Astrocyte (in vitro differentiated cells and primary cell): ENCODE results near the gene PCDH10. TPM values are rescaled to one million over a fixed set of nuclear protein-coding genes. Genes with fewer than 3 reads are reported as not detected.

ENCODE experiments used
- DNase-seq: peaks from one replicate; pipeline ENCODE4 v3.0.0-alpha.2; 2010; ENCODE audit warnings: low read depth
- FAIRE-seq: peaks from 2 replicates; lab custom pipeline; 2011; peaks lifted over from hg19 to GRCh38; lab: Jason Lieb, UNC
- H2AFZ ChIP-seq: 2 replicates; pipeline ENCODE4 v1.6.0; 2012; ENCODE audit warnings: low read depth, low read length, inconsistent platforms
- H3K27ac ChIP-seq: 2 replicates; pipeline ENCODE4 v1.5.1; 2011; ENCODE audit warnings: low read depth, low read length, inconsistent platforms
- H3K27me3 ChIP-seq: 2 replicates; pipeline ENCODE4 v1.6.0; 2011; ENCODE audit warnings: low read length, inconsistent platforms; ENCODE audit not compliant: insufficient read depth
- H3K36me3 ChIP-seq: 2 replicates; pipeline ENCODE4 v1.5.1; 2011; ENCODE audit warnings: low read length, inconsistent platforms; ENCODE audit not compliant: insufficient read depth
- H3K4me1 ChIP-seq: 2 replicates; pipeline ENCODE4 v1.5.1; 2011; ENCODE audit warnings: low read length, inconsistent platforms; ENCODE audit not compliant: insufficient read depth
- H3K4me2 ChIP-seq: 2 replicates; pipeline ENCODE4 v1.6.0; 2012; ENCODE audit warnings: low read length, inconsistent platforms
- H3K4me3 ChIP-seq: 2 replicates; pipeline ENCODE4 v1.5.1; 2011; ENCODE audit warnings: low read depth, mild to moderate bottlenecking, low read length, inconsistent platforms; ENCODE audit not compliant: insufficient read depth
- H3K79me2 ChIP-seq: 2 replicates; pipeline ENCODE4 v1.6.0; 2012; ENCODE audit warnings: mild to moderate bottlenecking, low read length, inconsistent platforms; ENCODE audit not compliant: insufficient read depth
- H3K9ac ChIP-seq: 2 replicates; pipeline ENCODE4 v1.6.0; 2012; ENCODE audit warnings: mild to moderate bottlenecking, low read length, inconsistent platforms
- H3K9me3 ChIP-seq: 2 replicates; pipeline ENCODE4 v1.5.1; 2012; ENCODE audit warnings: low read depth, mild to moderate bottlenecking, low read length, inconsistent platforms; ENCODE audit not compliant: insufficient read depth
- H4K20me1 ChIP-seq: 2 replicates; pipeline ENCODE4 v1.6.0; 2012; ENCODE audit warnings: low read length, inconsistent platforms; ENCODE audit not compliant: insufficient read depth
- H3K27ac Mint-ChIP-seq: one replicate; pipeline ENCODE4 v1.8.0; 2021; ENCODE audit warnings: mild to moderate bottlenecking, mixed read lengths; ENCODE audit not compliant: unreplicated experiment
- H3K27me3 Mint-ChIP-seq: one replicate; pipeline ENCODE4 v1.8.0; 2021; ENCODE audit warnings: low read depth, mixed read lengths; ENCODE audit not compliant: unreplicated experiment
- H3K36me3 Mint-ChIP-seq: one replicate; pipeline ENCODE4 v1.8.0; 2021; ENCODE audit warnings: low read depth, mixed read lengths; ENCODE audit not compliant: unreplicated experiment
- H3K4me1 Mint-ChIP-seq: one replicate; pipeline ENCODE4 v1.8.0; 2021; ENCODE audit warnings: low read depth, mixed read lengths; ENCODE audit not compliant: unreplicated experiment
- H3K4me3 Mint-ChIP-seq: one replicate; pipeline ENCODE4 v1.8.0; 2021; ENCODE audit warnings: mild to moderate bottlenecking, moderate library complexity, mixed read lengths; ENCODE audit not compliant: unreplicated experiment
- H3K9me3 Mint-ChIP-seq: one replicate; pipeline ENCODE4 v1.8.0; 2021; ENCODE audit warnings: mild to moderate bottlenecking, mixed read lengths; ENCODE audit not compliant: unreplicated experiment
- EZH2 ChIP-seq: IDR thresholded peaks from 2 replicates; pipeline ENCODE4 v1.6.1; 2012; ENCODE audit warnings: mild to moderate bottlenecking, low read length, inconsistent platforms; ENCODE audit not compliant: insufficient read depth
- total RNA-seq: library from RNA; stranded (reverse); gene quantifications from 2 replicates; pipeline ENCODE4 v1.2.1, GENCODE V29; 2021
- TF ChIP-seq, protein P1 (sequence below): IDR thresholded peaks from 2 replicates; pipeline ENCODE4 v1.5.1; 2011; ENCODE audit warnings: low read depth, mild to moderate bottlenecking, inconsistent platforms, low read length, moderate library complexity; ENCODE audit not compliant: insufficient read depth

PCDH10 gene
- total RNA-seq, 1 donor from 2014 or later = 12.5 TPM

DNA sequence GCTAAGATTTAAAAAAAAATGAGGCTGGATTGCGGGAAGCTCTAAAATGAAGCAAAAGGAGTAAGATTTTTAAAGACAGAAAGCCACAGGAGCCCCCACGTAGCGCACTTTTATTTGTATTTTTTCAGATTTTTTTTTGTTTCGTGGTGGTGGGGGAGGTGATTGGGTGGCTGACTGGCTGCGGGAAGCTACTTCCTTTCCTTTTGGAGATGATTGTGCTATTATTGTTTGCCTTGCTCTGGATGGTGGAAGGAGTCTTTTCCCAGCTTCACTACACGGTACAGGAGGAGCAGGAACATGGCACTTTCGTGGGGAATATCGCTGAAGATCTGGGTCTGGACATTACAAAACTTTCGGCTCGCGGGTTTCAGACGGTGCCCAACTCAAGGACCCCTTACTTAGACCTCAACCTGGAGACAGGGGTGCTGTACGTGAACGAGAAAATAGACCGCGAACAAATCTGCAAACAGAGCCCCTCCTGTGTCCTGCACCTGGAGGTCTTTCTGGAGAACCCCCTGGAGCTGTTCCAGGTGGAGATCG, 908 bp downstream of the PCDH10 start:
- Mint-ChIP-seq H3K4me1 (peaks cover 17% of the 10 kb centered on the region), H3K27ac (peak overlapping the region; percentile 49)

DNA sequence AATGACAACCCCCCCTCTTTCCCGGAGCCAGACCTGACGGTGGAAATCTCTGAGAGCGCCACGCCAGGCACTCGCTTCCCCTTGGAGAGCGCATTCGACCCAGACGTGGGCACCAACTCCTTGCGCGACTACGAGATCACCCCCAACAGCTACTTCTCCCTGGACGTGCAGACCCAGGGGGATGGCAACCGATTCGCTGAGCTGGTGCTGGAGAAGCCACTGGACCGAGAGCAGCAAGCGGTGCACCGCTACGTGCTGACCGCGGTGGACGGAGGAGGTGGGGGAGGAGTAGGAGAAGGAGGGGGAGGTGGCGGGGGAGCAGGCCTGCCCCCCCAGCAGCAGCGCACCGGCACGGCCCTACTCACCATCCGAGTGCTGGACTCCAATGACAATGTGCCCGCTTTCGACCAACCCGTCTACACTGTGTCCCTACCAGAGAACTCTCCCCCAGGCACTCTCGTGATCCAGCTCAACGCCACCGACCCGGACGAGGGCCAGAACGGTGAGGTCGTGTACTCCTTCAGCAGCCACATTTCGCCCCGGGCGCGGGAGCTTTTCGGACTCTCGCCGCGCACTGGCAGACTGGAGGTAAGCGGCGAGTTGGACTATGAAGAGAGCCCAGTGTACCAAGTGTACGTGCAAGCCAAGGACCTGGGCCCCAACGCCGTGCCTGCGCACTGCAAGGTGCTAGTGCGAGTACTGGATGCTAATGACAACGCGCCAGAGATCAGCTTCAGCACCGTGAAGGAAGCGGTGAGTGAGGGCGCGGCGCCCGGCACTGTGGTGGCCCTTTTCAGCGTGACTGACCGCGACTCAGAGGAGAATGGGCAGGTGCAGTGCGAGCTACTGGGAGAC, 1.6 kb downstream of the PCDH10 start:
- H4K20me1 ChIP-seq = peaks cover 3% of the 10 kb centered on the region
- H3K4me1 Mint-ChIP-seq = peaks cover 17% of the 10 kb centered on the region
- no peak for FAIRE-seq
- peak overlapping the region; percentile 100 for H3K4me2 ChIP-seq
- H3K9me3 Mint-ChIP-seq = peaks cover 5% of the 10 kb centered on the region
- H3K79me2 ChIP-seq = peaks cover 26% of the 10 kb centered on the region
- H3K36me3 Mint-ChIP-seq = no peaks in the 10 kb centered on the region
- H3K27ac ChIP-seq = no peak overlapping the region
- H3K9ac ChIP-seq = peak overlapping the region; percentile 82
- no peaks in the 10 kb centered on the region for H3K27me3 ChIP-seq
- peak; percentile 51 for TF ChIP-seq EZH2
- TF ChIP-seq, protein P1, sequence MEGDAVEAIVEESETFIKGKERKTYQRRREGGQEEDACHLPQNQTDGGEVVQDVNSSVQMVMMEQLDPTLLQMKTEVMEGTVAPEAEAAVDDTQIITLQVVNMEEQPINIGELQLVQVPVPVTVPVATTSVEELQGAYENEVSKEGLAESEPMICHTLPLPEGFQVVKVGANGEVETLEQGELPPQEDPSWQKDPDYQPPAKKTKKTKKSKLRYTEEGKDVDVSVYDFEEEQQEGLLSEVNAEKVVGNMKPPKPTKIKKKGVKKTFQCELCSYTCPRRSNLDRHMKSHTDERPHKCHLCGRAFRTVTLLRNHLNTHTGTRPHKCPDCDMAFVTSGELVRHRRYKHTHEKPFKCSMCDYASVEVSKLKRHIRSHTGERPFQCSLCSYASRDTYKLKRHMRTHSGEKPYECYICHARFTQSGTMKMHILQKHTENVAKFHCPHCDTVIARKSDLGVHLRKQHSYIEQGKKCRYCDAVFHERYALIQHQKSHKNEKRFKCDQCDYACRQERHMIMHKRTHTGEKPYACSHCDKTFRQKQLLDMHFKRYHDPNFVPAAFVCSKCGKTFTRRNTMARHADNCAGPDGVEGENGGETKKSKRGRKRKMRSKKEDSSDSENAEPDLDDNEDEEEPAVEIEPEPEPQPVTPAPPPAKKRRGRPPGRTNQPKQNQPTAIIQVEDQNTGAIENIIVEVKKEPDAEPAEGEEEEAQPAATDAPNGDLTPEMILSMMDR = no peak
- peaks cover 38% of the 10 kb centered on the region for H3K27me3 Mint-ChIP-seq
- H3K27ac Mint-ChIP-seq = peak overlapping the region; percentile 18
- peak; percentile 42 for DNase-seq
- peak overlapping the region; percentile 87 for H2AFZ ChIP-seq
- no peaks in the 10 kb centered on the region for H3K9me3 ChIP-seq
- H3K36me3 ChIP-seq = no peaks in the 10 kb centered on the region
- H3K4me3 Mint-ChIP-seq = peak overlapping the region; percentile 93
- peak overlapping the region; percentile 90 for H3K4me3 ChIP-seq
- H3K4me1 ChIP-seq = peaks cover 34% of the 10 kb centered on the region

More for the DNA sequence above, 908 bp downstream of the PCDH10 start:
- H3K36me3 ChIP-seq = no peaks in the 10 kb centered on the region
- TF ChIP-seq, protein P1 = no peak
- TF ChIP-seq EZH2 = no peak
- H4K20me1 ChIP-seq = peaks cover 3% of the 10 kb centered on the region
- H3K9me3 ChIP-seq = no peaks in the 10 kb centered on the region
- H3K4me3 ChIP-seq = peak overlapping the region; percentile 90
- H3K4me2 ChIP-seq = peak overlapping the region; percentile 100
- FAIRE-seq (no peak), DNase-seq (no peak)
- no peaks in the 10 kb centered on the region for H3K27me3 ChIP-seq
- H3K27ac ChIP-seq = peak overlapping the region; percentile 13
- H3K9me3 Mint-ChIP-seq = peaks cover 5% of the 10 kb centered on the region
- H3K36me3 Mint-ChIP-seq = no peaks in the 10 kb centered on the region
- H3K79me2 ChIP-seq = peaks cover 26% of the 10 kb centered on the region
- H3K27me3 Mint-ChIP-seq = peaks cover 38% of the 10 kb centered on the region
- H3K9ac ChIP-seq = peak overlapping the region; percentile 82
- peak overlapping the region; percentile 93 for H3K4me3 Mint-ChIP-seq
- peaks cover 34% of the 10 kb centered on the region for H3K4me1 ChIP-seq
- peak overlapping the region; percentile 87 for H2AFZ ChIP-seq
